ENCODE data around the gene PRDM11. TPM values are rescaled to one million over a fixed set of nuclear protein-coding genes. Genes with fewer than 3 reads are reported as not detected.

The PRDM11 gene
- total and polyA plus RNA-seq, 2 of the 8 experiments (the other 6 are each of a cell fraction or from before 2014, with no cell fraction given), result 3.6 to 11.7 TPM

- Histone ChIP-seq H4K91ac (replicated peaks; ENCODE audit: insufficient read length, low read length) (no peak overlapping the region), H4K5ac (ENCODE audit: insufficient read length, low read depth, low read length) (no peak overlapping the region), H3K9me3 (ENCODE audit: insufficient read depth in 2 of 2, low read depth in 1 of 2, low read length in 1 of 2) (no peaks in the 10 kb centered on the region), H2BK120ac (replicated peaks; ENCODE audit: low read depth, low read length) (no peak overlapping the region), H3K79me1 (ENCODE audit: low read depth, low read length) (0 out of 2 replicates have a peak, but pooled peaks cover 4% of the 10 kb centered on the region), H3K18ac (ENCODE audit: extremely low read depth, low read length) (no peak overlapping the region), H3K23me2 (ENCODE audit: low read depth, low read length) (no peaks in the 10 kb centered on the region; the same call in 1 of the 2 replicates), H3K4me3 (ENCODE audit: extremely low read depth in 1 of 4, insufficient read depth in 2 of 4, low read depth in 3 of 4, low read length in 4 of 4) (no peak overlapping the region), H2BK20ac (ENCODE audit: low read length) (no peak overlapping the region), H3K9ac (replicated peaks in 1 of 4; ENCODE audit: extremely low read depth in 1 of 4, low read depth in 3 of 4, low read length in 3 of 4) (no peak overlapping the region), H3K36me3 (ENCODE audit: control insufficient read depth in 2 of 4, insufficient read depth in 4 of 4, low read length in 3 of 4) (no peaks in the 10 kb centered on the region), H2BK5ac (ENCODE audit: low read depth, low read length) (no peak overlapping the region), H3K4me2 (ENCODE audit: insufficient read depth in 1 of 2, low read depth in 2 of 2, low read length in 2 of 2) (no peak overlapping the region), H3K27ac (ENCODE audit: low read depth, low read length) (no peak overlapping the region), H2BK15ac (ENCODE audit: low read length) (no peak overlapping the region), H3K27me3 (replicated peaks in 1 of 4; ENCODE audit: control insufficient read depth in 3 of 4, extremely low read depth in 1 of 4, insufficient read depth in 3 of 4, low read length in 3 of 4) (no peaks in the 10 kb centered on the region), H2AFZ (ENCODE audit: low read length) (no peak overlapping the region), H3K79me2 (ENCODE audit: control insufficient read depth in 1 of 2, insufficient read depth in 2 of 2, low read length in 2 of 2) (peaks cover 0 to 4% of the 10 kb centered on the region in 2 experiments; a peak in 3 of 4 replicates), H4K20me1 (replicated peaks in 1 of 2; ENCODE audit: control insufficient read depth in 1 of 2, insufficient read depth in 2 of 2, low read length in 2 of 2) (peaks cover 3 to 10% of the 10 kb centered on the region in 2 experiments), H3K56ac (replicated peaks; ENCODE audit: insufficient read length, low read depth, low read length) (no peak overlapping the region), H2AK5ac (ENCODE audit: low read depth, low read length) (no peak overlapping the region), H3K14ac (ENCODE audit: insufficient read length) (no peak overlapping the region), H4K8ac (ENCODE audit: extremely low read depth, insufficient read depth, low read length) (no peak overlapping the region; the same call in 1 of the 2 replicates), H2BK12ac (ENCODE audit: low read depth, low read length) (no peak overlapping the region), H3K23ac (ENCODE audit: insufficient read length) (no peak overlapping the region), H3K4ac (replicated peaks; ENCODE audit: insufficient read length, low read depth, low read length) (no peak overlapping the region), H3K4me1 (replicated peaks in 1 of 4; ENCODE audit: control insufficient read depth in 3 of 4, insufficient read depth in 4 of 4, low read length in 3 of 4) (peaks cover 0 to 2% (median 0%) of the 10 kb centered on the region in 4 experiments; a peak in 2 of 7 replicates)
- CTCF ChIA-PET (ENCODE audit: partially characterized antibody), result interaction anchor here (0.6 to 2.5 kb wide), 9 partner anchors 9 to 235 kb away, joined by 3 to 8 read pairs (median 3); no protein-coding TSS in a partner anchor
- DNase-seq (ENCODE audit: low read depth in 1 of 2, low spot score in 2 of 2), result no peak
- TF ChIP-seq KDM4A (IDR thresholded peaks at IDR 0.05; ENCODE audit: low read depth, low read length, severe bottlenecking) (no peak), POLR2A (IDR thresholded peaks at IDR 0.05; ENCODE audit: control extremely low read depth in 1 of 2, low read depth in 2 of 2, low read length in 2 of 2) (no peak), TEAD4 (IDR thresholded peaks at IDR 0.05; ENCODE audit: low read depth, low read length) (no peak), RNF2 (IDR thresholded peaks at IDR 0.05; ENCODE audit: borderline replicate concordance, low read depth, low read length, missing control alignments, poor library complexity, severe bottlenecking) (no peak), CHD1 (IDR thresholded peaks at IDR 0.05; ENCODE audit: low read depth, low read length) (no peak)
- FAIRE-seq, result no peak
- WGBS, 2 experiments (ENCODE audit: extremely low coverage in 1 of 2, insufficient coverage in 1 of 2, insufficient read length in 1 of 2, insufficient replicate concordance in 2 of 2, low coverage in 1 of 2, low lambda C conversion rate in 2 of 2, missing lambda C conversion rate in 1 of 2), result 90% methylated on average over 10 of the region's 10 CpGs; no CpG with 5 or more reads in 1 of the 2 experiments
- POLR2A ChIA-PET (ENCODE audit: partially characterized antibody), result interaction anchor here (1.0 to 2.2 kb wide), 4 partner anchors 8 to 18 kb away, joined by 3 to 6 read pairs (median 4); no protein-coding TSS in a partner anchor
Observed at GRCh38 chr11:45162916-45163879, 16.8 kb downstream of the PRDM11 start.

Data from H1 (cell line).